ENCODE measurements around the gene TOMM34.

TOMM34 gene

GRCh38 chr20:44961870-44962267 lies 1.7 kb upstream of the TOMM34 start:
- no peak for DNase-seq

GRCh38 chr20:44961011-44961869 lies 1.0 kb upstream of the TOMM34 start:
- no peak for DNase-seq

GRCh38 chr20:44959638-44960102 lies 527 bp downstream of the TOMM34 start:
- DNase-seq = no peak

- DNase-seq = no peak
Observed at GRCh38 chr20:44959082-44959637, 1.0 kb downstream of the TOMM34 start.

GRCh38 chr20:44958276-44958675 lies 1.9 kb downstream of the TOMM34 start:
- no peak for DNase-seq

- no peak for DNase-seq
Observed at GRCh38 chr20:44956410-44956809, 3.8 kb downstream of the TOMM34 start.

- DNase-seq = no peak
Observed at GRCh38 chr20:44955270-44955669, 4.9 kb downstream of the TOMM34 start.

- no peak for DNase-seq
Observed at GRCh38 chr20:44954211-44954610, 6.0 kb downstream of the TOMM34 start.

GRCh38 chr20:44952731-44953130 lies 7.5 kb downstream of the TOMM34 start:
- DNase-seq = no peak

GRCh38 chr20:44950368-44950767 lies 9.8 kb downstream of the TOMM34 start:
- no peak for DNase-seq

GRCh38 chr20:44948513-44948912 lies 11.7 kb downstream of the TOMM34 start:
- DNase-seq = no peak

- DNase-seq = no peak
Observed at GRCh38 chr20:44948107-44948506, 12.1 kb downstream of the TOMM34 start.

- no peak for DNase-seq
Observed at GRCh38 chr20:44946271-44946852, 13.8 kb downstream of the TOMM34 start.

GRCh38 chr20:44945261-44945660 lies 14.9 kb downstream of the TOMM34 start:
- no peak for DNase-seq

GRCh38 chr20:44943828-44944227 lies 16.4 kb downstream of the TOMM34 start:
- no peak for DNase-seq

GRCh38 chr20:44942264-44942973 lies 17.8 kb downstream of the TOMM34 start:
- DNase-seq = no peak

GRCh38 chr20:44941120-44941691 lies 19.0 kb downstream of the TOMM34 start:
- no peak for DNase-seq

- no peak for DNase-seq
Observed at GRCh38 chr20:44938637-44939036, 21.6 kb downstream of the TOMM34 start.

GRCh38 chr20:44936510-44936909 lies 23.7 kb downstream of the TOMM34 start:
- DNase-seq = no peak

- no peak for DNase-seq
Observed at GRCh38 chr20:44932916-44933315, 27.3 kb downstream of the TOMM34 start.

GRCh38 chr20:44931911-44932310 lies 28.3 kb downstream of the TOMM34 start:
- no peak for DNase-seq

GRCh38 chr20:44930517-44931168 lies 29.6 kb downstream of the TOMM34 start:
- DNase-seq = no peak

- no peak for DNase-seq
Observed at GRCh38 chr20:44928595-44928994, 31.6 kb downstream of the TOMM34 start.
